ENCODE results near the gene AGXT.
A peak's percentile ranks its signal among the peaks of the same experiment; 100 is the strongest.

AGXT gene

DNA sequence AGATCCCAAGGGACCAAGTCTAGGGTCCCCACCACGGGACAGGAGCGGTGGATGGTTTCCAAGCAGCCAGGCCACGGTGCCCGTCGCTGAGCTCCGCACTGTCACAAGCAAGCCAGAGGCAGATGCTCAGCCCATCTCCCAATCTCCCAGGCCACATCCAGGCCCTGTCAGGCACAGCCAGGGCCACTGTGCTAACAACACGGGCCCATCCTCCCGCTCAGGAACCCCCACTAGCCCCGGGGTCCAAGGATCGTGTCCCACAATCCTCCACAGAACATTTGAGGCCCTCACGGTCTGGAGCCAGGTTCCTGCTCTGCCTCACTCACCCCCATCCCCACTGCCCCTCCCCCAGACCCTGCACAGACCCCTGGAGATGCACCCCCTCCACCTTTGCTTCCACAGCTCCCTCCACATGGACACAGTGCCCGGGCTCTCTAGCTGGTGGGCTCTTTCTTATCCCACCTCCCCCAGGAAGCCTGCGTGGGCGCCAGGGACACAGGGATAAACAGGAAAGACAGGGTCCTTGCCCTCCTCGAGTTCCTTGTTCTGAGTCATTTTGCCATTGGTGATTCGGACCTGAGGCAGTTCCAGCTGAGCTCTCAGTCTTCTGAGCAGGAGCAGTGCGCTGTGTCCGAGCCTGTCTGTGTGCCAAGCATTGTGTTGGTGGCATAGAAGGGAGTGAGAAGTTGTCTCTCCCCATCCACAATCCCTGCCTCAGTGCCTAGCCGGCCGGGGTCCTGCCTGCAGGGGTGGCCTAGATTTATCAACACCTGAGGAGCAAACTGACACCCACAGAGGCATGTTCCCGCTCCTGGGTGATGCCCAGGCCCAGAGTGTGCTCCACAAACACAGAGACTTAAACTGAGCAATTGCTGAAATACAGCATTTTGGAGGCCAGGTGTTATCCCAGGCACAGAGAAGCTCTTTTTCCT, 44.5 kb downstream of the AGXT start:
- H3K27ac ChIP-seq, result no peak overlapping the region
- no peak for DNase-seq (ENCODE audit: low read depth, low spot score)

DNA sequence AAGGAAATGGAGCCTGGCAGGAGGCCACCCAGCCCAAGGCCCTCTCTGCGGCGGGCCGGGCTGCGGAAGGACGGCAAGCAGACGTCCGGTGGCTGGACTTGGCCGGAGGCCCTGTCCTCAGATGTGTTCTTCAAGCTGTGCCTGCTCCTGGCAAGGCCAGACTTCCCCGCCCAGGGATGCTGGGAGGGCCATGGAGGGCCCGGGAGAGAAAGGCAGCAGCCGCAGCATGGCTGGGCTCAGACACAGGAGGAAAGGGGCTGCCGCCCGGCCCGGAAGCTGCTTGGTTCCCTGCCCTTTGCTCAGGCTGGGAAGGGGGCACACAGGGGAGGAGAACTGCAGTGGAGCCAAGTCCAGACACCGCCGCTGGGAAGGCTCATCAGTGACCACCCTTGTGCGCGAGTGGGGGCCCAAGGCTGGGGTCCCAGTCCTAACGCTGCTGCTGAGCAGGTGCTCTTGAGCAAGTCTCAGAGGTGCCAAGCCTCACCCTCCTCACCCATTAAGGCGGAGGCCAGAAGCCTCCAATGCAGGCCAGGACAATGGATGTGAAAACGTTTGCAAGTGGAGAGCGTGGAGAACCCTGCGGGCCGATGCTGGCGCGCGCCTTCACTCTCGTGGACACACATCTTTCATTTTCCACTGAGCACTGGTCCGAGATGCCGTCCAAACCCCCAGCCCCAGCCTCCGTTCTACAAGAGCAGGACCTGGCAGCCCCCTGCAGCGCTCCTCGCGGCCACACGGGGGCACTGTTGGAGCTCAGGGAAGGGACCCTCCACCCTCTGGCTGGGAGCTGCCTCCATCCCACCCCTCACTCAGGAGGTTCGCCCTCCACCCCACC, 45.4 kb downstream of the AGXT start:
- no peak for DNase-seq (ENCODE audit: low read depth, low spot score)
- no peak overlapping the region for H3K27ac ChIP-seq

DNA sequence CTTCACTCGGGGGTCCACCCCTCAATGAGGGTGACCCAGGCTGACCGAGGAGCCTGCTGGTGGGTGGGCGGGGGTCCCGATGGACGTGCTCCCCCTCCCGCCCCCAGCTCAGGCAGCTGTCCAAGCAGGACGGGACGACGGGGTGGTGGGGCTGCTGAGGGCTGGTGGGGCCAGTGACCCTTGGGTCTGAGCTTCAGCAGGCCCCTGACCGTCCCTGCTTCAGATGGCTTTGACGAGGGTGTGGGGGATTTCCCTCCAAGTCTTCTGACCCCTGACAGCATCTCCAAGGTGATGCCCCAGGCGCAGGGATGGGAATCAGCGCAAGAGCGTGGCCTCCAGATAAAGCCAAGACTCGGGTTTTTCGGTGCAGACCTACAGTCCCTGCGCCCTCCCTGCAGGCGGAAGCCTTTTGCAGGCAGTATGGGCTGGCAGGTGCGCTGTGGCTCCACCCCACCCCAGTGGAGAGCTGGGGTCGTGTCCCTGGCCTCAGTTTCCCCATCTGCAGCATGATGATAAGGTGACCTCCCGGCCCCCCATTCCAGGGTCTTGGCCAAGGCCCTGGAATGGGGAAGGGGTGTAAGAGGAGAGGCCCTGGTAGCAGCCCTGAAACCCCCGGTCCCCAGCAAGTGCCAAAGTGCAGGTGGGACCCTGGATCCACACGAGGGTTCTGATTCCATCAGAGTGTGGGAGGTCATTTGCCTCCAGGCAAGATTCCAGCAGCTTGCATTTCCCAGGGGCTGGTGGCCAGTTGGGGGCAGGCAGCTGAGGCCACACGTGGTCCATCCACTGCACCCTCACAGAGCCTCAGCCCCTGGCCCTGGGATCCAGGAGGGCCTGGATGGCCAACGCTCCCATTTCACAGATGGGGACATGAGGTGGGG, 46.3 kb downstream of the AGXT start:
- H3K27ac ChIP-seq, result no peak overlapping the region
- DNase-seq (ENCODE audit: low read depth, low spot score), result no peak

DNA sequence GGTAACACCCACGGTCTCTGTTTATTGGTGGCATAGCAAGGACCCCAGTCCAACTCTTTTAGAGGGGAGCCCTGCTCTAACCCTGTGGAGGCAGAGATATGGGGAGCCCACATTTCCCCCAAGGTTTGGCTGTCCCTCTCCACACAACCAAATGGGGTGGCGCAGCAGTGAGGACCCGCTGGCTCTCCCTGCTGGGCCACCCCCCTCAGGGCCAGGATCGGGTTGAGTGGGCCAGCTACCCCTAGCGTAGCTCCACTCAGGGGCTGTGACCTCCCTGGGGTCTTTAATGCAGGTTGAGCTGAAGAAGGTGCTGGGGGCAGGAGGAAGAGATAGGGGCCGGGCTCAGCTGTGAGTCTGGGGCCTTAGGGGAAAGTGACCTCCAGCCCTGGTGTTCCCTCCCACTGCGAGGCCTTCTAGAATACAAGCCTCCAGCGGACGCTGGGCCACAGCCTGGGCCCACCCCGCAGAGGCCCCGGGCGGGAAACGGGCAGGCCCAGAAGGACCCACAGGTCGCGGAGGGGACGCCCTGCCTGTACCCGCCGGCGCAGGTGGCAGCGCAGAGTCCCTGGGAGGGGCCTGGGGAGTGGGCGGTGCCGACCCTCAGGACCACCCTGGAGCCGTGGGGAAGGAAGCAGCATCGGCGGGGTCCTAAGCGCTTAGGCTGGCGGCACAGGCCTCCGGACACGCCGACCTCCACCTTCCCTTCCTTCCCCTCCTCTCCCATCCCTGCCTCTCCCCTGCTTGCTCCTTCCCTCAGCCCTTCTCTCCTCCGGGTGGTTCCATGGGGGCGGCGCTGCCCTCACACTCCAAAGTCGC, 47.1 kb downstream of the AGXT start:
- H3K27ac ChIP-seq, result no peak overlapping the region
- no peak for DNase-seq (ENCODE audit: low read depth, low spot score)

DNA sequence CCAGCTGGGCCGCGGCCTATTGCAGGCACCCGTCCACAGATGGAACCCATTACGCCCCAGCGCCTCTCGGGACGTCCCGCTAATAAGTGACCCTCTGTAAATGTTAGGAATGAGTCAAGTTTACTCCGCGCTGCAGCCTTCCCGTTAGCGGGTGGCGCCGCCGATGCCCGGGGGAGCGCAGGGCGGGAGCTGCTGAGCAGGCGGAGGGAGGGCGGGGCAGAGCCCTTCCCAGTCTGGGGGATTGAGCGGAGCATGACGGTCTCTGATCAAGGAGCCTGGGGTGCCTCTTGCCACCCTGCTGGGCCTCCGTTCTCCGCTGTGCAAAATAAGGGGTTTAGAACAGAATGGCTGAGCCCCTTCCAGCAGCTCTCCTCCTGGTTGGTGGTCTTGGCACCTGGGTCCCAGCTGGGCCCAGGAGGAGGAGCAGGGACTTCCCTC, 48.0 kb downstream of the AGXT start:
- no peak overlapping the region for H3K27ac ChIP-seq
- DNase-seq (ENCODE audit: low read depth, low spot score), result no peak

DNA sequence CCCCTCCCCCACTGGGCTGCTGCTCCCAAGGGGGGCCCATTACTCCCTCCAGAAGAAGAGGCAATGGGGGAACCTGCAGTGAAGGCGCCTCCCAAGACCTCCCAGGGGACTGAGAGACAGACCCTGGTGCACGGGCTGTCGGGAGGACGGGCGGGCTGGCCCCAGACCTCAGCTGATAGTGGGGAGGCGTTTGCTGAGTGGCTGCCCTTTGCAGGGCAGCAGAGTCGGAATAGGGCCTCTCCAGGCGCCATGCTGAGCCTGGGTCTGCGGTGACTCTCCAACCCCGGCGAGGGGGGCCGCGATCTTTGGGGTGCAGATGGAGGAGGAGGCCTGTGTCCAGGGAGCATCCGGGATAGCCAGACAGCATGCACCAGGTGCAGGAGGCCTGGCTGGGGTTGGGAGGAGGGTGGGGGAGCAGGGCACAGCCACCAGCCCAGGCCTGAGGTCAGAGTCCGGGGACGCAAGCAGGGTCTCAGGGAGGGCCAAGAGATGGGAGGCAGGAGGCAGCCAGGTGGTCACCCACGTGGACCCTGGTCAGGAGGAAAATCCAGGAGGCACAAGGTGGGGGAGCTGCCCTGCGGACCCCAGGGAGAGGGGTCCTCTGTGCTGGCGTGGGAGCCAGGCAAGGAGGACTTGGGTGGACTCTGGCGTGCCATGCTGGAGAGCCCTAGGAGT, 48.5 kb downstream of the AGXT start:
- no peak overlapping the region for H3K27ac ChIP-seq
- no peak for DNase-seq (ENCODE audit: low read depth, low spot score)

DNA sequence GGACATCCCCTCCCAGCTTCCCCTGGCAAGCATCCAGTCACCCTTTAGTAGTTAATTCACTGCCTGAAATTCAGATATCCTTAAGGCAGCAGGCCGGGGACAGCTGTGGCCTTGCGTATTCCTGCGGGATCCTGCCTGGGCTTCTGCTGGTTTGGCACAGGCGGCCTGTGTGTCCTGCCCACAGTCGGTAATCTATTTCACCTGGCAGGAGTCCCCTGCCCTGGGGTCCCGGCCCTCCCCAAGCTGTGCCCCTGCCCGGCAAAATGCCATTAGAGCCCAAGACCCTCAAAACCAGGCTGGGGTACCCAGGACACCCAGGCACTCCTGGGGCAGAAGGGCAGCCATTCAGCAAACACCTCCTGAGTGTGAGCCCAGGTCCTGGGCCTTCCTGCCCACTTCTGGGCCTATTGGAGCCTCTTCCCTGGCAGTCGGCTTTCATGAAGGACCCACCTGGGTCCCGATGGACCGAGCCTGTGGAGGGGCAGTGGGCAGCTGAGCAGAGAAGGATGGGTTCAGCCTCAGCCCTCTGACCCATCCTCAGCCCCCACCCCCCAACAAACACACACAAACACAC, 49.1 kb downstream of the AGXT start:
- no peak for DNase-seq (ENCODE audit: low read depth, low spot score)
- H3K27ac ChIP-seq, result no peak overlapping the region

DNA sequence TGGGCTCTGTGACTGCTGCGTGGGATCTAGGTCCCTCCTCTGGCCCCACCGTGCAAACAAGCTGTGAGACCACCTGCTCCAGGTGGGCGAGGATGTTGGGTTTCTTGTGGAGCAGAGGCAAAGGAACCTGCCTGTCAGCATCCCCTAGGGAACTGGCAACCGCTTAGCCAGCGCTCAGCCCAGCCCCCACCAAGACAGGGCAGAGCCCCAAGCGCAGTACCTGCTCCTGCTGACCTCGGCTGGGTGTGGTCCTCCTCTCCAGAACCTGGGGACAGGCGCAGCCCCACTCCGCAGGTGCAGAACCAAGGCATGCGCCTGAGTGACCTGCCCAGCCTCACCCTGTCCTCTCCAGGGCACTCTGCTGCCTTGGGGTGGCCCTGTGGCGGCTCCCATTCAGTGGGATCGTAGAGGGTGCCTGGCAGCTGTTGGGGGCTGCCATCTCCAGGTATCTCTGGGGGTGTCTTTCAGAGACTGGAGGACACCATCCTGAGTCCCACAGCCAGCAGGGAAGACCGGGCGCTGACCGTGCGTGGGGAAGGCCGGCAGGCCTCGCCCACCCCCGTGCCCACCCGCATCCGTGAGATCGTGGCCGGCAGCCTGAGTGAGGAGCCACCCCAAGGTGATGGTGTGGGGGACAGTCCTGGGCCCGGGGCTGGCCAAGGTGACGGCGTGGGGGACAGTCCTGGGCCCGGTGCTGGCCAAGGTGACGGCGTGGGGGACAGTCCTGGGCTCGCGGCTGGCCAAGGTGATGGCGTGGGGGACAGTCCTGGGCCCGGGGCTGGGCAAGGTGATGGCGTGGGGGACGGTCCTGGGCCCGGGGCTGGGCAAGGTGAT, 49.9 kb downstream of the AGXT start:
- no peak for DNase-seq (ENCODE audit: low read depth, low spot score)
- H3K27ac ChIP-seq, result no peak overlapping the region

DNA sequence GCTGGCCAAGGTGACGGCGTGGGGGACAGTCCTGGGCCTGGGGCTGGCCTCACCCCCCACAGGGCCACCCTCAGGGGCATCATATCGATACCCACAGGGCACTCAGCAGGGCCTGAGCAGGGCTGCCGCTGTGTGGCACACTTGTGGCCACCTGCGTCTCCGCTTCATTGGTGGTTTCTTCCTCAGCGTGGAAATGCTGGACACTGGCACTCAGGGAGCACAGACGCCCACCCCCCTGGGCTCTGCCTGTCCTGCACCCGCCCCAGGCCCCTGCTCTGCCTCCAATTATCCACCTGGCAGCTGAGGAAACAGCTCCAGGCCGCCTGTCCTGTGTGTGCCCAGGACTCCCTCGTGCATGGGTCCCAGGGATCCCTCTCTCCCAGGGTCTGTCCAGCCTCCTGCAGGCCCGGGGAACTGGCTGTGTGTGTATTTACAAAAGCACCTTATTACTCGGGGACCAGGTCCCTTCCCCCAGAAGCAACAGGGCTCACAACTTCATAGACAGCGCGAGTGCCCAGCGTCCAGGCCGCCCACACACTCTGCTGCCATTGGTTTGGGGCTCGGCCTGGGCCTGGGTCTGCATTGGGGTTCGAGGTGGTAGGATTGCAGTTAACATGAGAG, 50.6 kb downstream of the AGXT start:
- no peak for DNase-seq (ENCODE audit: low read depth, low spot score)
- no peak overlapping the region for H3K27ac ChIP-seq

DNA sequence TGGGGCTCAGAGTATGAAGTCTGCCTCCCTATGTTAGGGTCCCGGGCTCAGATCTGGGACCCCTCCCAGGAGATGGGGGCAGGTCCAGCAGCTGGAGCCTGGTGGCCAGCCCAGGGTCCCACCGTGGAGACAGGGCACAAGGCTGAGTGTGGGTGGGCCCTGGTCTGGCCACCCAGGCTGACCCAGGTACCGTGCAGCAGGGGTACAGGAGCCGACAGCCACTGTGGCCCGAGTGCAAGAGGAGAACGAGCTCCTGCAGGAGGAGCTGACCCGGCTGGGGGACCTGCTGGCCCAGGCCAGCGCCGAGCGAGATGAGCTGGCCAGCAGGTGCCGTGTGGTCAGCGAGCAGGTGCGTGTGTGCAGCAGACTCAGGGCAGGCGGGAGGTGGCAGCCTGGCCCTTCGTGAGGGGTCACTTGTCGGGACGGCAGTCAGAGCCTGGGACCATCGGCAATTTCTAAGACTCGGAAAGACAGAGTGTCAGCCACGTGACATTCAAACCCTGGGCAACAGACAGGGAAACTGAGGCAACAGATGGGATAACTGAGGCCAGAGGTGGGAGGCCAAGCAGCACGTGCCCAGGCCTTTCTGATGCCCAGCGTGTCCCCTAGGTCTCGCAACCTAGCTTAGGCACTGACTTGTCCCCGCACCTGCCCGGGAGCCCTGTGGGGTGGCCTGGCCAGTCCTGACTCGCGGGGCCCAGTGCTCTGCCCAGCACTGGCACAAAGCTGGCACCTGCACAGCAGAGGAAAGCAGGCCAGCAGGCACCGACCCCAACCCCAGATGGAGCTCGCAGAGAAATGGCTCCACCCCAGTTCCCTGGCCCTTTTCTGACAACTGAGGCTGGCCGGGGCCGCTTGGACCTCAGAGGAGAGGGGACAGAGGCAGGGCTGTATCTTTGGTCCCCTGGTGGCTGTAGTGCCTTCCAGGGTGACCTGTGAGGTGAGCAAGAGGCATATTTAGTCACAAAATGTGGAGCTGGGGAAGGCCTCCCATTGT, 51.5 kb downstream of the AGXT start:
- H3K27ac ChIP-seq, result no peak overlapping the region

DNA sequence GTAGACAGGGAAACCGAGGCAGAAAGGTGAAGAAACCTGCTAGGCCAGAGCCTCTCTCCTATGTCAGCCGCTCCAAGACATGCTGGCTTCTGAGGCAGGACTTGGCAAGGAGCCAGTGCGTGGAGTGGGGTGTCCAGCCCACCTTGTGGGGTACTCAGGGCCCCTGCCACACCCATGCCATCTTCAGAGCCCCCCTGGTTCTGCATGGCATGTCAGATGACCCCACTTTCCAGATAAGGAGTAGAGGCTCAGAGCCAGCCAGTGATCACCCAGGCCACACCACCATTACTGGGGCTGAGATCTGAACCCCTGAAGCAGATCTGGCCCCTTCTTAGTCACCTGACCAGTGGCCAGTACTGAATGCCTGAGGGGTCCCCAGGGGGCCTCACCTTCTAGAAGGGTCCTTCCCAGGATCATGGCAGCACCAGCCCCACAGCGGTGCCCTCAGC, 52.2 kb downstream of the AGXT start:
- no peak for DNase-seq (ENCODE audit: low read depth, low spot score)
- no peak overlapping the region for H3K27ac ChIP-seq

More for the DNA sequence above, 51.5 kb downstream of the AGXT start:
- DNase-seq (ENCODE audit: low read depth, low spot score), result no peak

DNA sequence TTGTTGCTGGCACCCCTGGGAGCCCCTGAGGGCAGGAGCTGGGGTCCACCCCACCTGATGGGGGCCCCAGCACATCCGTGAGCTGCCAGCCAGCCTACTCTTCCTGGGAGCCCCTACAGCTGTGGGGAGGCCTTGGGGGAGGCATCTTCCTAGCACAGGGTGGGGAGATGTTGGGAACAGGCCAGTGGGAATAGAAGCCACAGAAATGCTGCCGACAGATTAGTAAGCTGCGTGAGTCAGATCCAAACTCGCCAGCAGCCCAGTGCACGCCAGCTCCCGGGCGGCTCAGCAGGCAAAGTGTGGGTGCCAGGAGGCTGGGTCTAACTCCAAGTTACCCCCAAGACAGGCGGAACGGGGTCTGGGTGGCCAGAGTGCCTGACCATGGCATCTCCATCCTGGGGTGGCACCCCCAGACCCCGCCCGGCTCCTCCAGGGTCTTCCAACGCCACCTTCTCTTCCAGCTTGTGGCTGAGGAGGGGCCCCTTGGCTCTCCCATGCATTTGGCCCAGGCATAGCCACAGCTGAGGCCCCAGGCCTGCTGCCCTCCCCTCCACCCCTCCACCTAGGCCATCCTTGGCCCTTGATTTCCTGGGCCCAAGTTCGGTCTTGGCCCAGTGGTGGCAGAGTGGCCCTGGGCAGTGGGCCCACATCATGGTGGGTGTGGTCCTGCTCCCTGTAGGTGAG, 52.8 kb downstream of the AGXT start:
- no peak overlapping the region for H3K27ac ChIP-seq
- peak; percentile 36 for DNase-seq (ENCODE audit: low read depth, low spot score)

DNA sequence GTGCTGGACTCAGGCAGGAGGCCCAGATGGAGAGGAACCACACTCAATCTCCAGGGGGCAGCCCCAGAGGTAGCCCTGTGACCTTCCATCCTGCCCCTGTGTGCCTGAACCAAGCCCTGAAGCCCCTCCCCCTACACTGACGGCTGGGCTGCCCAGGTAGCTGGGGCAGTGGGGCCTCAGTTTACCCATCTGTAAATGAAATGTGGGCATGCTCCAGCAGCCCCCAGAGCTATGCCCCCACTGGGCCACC, 53.3 kb downstream of the AGXT start:
- no peak overlapping the region for H3K27ac ChIP-seq
- DNase-seq (ENCODE audit: low read depth, low spot score), result no peak

DNA sequence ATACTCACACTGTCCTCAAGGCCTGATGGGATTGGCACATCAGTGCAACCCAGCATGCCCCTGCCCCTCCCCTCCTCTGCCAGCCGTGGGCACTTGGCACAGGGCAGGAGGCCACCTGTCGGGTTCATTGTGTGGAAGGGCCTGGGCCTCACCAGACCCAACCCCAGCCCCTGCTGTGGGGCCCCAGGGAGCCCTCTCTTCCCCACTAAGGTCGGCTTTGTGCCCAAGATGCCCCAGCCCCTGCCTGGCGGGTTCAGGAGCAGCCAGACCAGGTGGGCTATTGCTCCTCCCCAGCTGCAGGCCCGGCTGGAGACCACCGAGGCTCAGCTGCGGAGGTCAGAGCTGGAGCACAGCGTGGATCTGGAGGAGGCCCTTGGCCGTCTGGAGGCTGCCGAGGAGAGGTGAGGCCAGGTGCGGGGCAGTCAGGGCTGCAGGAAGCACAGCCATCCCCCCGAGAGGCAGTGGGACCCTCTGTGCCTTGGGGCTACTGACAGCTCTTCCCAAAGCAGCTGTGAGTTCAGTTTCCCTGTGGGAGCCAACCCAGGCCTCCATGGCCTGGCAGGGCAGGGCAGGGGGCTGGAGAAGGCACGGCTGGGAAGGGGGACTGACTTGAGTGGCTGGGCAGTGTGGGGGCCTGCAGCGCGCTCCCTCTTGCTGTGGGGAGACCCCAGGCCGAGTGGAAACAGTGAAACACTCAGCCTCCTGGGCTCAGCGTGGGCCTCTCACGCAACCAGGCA, 53.8 kb downstream of the AGXT start:
- no peak overlapping the region for H3K27ac ChIP-seq

DNA sequence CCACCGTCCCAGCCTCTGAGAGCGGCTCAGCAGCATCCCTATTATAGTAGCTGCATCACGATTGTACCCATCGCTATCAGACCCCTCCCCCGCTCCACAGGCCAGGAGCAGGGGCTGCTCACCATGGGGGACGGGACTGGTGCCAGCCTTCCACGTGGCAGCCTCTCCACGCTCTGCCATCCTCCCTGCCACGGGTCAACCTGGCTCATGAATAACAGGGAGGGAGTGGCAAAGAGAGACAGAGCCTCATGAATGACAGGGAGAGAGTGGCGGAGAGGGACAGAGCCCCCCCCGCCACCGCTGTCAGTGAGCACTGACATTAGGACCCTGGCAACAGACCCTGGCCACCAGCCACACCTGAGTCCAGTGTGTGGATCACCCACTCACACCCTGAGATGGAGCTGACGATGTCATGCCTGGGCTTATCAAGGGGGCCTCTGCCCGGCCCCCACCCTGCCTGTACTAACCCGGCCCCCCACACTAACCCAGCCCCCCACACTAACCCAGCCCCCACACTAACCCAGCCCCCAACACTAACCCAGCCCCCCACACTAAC, 54.4 kb downstream of the AGXT start:
- no peak overlapping the region for H3K27ac ChIP-seq
- no peak for DNase-seq (ENCODE audit: low read depth, low spot score)

More for the DNA sequence above, 53.8 kb downstream of the AGXT start:
- DNase-seq (ENCODE audit: low read depth, low spot score), result no peak
